Activated CD8-positive, alpha-beta memory T cell treated with anti-CD3 and anti-CD28 coated beads for 4 hours (primary cell): ENCODE results near the gene AVEN.

Source experiments
- DNase-seq, 2 donors: peaks; one replicate each; pipeline ENCODE4 v3.0.0-alpha.2; 2020; ENCODE audit warnings: low read depth in 2 of 2

AVEN gene

DNA sequence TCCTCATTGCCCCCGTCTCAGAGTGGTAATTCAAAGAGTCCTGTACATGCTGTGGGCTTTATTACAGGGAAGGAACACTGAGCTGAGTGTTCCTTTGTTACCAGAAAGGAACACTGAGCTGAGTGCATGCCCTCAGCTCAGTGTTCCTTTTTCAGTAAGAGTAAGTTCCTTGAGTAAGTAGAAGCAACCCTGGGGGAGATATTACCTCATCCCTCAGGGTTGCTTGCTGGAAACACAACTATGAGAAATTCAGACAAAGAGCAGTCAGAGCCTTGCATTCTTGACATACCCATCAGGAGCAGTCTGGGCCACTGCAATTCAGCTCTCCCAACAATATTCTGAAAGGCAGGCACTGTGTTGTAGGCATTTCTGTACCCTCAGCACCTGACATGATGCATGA lies 53.7 kb downstream of the AVEN start:
- DNase-seq, result no peak

DNA sequence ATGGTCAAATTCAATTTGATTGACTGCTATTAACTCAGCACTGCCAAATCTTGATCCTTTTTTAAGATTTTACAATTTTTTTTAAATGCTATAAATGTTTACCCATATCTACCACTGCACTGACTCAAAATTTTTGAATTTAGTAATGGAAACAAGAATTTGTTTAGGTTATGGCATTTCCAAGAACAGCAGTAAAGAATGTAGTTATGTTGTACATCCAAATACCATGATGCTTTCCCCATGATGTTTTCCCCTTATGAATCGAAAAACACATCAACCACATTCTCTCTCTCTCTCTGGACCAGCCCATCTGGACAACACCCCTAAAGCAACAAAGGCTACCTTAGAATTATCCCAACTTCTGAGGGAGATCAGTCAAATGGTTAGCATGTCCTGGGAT lies 56.5 kb downstream of the AVEN start:
- no peak for DNase-seq

DNA sequence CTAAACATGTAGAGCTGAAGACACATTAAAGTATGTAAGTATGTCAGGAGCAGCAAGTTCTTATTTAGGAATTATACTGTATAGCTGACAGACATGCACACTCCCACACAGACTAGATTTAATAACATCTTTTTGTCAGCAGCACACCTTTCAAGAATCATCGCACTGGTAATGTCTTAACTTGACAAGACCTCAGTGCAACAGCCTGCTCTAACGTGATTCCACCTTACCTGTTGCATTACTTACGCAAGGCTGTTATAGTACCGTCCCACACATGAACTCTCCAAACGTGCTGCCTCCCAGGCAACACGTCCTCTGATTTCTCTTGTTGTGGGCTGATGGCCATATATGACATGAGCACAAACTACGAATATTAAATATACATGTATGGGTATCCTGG lies 58.8 kb downstream of the AVEN start:
- DNase-seq, result no peak

DNA sequence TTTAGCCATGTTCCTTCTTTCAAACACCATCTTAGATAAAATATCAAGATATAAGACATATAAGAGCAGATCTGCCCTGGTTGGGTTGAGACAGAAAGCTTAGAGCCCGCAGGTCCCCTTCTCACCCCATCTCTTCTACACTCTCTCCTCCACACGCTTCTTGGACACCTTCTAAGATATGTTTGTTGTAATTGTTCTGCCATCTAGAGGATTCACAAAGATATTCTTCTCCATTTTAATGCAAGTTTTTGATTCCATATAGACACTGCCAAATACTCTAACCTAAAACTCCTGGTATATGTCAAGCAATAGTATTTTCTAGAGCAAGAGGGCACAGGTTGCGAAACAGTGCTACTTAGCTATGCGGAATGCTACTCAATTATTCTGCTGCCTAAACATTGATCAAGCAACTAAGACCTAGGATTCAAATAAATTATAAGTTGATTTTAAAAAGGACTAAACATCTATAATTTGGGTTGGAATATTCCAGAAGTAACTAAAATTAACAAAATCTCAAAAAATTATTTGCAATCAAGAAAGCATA lies 63.9 kb downstream of the AVEN start:
- DNase-seq, result no peak

DNA sequence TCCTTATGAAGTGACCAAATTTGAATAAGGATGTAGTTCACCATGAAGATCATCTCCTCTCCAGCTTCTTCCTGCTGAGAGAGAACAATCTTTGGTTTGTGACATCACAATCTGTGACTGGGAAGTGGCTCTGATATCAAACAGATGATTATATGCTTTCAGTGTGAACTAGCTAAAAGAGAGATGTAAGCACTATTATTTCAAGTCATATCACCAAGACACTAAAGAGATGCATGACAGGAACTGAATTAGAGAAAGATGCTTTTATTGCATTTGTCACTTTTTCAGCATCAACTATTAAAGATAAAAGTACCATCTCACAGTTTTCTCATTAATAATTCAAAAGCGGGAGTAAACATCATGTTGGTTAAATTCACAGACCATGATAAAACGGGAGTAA lies 67.2 kb downstream of the AVEN start:
- no peak for DNase-seq

DNA sequence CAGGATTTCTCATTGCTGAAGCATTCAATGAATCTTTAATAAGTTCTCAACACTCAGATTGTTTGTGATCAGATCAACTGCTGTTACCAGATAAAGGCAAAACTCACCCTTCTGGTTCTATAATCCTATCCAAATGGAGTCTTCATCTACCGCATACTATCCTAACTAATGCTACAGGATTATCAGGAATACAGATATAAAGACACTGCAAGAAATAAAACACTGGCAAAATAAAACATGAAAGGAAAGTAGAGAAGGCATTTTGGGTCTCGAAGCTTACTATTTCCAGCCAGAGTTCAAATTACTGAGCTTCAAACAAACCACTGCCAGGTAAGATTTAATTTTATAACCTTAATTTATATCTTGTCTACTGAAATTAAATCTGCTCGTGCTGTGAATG lies 70.2 kb downstream of the AVEN start:
- no peak for DNase-seq

DNA sequence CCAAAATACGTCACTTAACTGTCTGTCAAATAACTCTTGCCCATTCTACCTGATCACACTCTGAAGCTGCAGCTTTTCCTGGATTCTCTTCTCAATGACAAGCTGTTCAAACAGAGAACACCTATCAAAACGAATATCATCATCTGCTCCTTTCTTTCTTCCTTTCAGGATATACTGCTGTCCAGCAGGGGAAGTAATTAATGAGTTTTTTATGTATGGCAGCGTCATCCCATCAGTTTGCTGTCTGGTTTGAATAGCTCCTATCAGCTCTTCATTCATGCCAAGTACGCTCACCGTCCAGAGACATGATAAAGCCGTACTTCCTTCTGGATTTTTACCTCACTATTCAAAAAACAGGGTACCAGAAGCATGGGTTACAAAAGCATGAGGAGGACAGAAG lies 70.8 kb downstream of the AVEN start, which contains the start of gene CHRM5:
Gene CHRM5 (plus strand): TSS at position 274 of the 400 bp plus-strand sequence. CDS start 94,221 bp downstream, outside the sequence.
- DNase-seq, result no peak

DNA sequence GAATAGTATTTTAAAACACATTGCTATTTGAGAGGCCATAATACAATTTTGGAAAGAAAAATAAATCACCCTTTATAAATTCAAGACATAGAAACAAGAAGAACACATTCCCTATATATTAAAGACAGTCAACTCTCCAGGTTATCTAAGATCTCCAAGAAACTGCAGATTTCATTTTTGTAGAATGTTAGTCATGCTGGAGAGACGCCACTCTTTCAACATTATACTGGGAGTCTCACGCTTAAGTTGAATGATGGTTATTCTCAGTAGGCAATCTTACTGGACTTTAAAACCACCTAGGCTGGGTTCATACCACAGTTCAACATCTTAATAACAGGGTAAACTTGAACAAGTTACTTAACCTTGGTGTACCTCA lies 74.4 kb downstream of the AVEN start:
- DNase-seq, result no peak

DNA sequence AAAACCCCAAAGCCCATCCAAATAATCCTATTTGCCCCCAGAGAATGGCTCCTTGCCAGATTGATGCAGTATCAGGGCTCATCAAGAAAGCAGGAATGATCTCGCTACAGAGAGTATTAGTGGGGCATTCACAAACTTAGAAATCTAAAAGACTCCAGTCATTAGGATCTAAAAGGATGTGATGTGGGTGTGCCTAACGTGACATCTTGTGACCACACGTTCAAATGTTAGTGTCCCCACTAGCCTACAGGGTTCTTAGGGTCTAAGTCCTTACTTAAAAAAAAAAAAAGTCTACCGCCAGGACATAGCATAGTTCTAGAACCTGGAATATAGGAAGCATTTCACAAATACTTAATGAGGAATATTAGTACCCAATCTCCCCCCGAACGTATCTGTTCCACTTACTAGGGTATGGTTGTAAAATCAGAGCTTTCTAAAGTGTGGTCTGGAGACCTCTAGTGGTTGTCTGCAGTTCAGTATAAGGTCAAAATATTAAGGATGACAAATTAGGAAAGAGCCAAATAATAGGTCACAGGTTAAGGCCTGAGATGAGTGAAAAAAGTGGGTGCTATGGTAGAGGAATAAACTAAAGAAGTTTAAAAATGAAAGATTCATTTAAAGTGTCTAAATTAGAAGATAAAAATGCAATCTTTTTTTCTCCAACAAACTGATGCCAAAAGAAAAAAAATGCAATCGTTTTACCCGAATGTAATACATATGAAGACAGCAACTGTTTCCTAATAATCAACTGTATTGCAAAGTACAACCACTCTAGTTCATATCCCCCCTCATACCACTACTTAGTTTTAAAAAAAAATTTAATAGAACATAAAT lies 75.0 kb downstream of the AVEN start:
- DNase-seq, result no peak

DNA sequence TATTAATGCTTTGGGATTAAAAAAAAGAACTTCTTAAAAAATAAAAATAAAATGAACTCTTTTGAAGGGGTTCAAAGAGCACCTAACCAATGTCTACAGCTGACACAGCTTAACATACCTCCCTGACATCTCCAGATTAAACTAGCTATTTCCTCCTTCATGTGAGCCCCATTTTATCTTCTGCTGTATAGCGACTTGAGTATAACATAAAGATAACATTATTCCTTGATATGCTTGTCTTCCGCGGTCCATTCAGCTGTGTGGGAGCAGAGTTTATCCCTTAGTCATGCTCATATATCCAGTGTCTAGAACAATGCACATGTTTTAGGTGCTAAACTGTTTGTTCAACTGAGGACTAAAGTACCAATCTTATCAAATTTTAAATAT lies 78.5 kb downstream of the AVEN start:
- DNase-seq, result no peak

DNA sequence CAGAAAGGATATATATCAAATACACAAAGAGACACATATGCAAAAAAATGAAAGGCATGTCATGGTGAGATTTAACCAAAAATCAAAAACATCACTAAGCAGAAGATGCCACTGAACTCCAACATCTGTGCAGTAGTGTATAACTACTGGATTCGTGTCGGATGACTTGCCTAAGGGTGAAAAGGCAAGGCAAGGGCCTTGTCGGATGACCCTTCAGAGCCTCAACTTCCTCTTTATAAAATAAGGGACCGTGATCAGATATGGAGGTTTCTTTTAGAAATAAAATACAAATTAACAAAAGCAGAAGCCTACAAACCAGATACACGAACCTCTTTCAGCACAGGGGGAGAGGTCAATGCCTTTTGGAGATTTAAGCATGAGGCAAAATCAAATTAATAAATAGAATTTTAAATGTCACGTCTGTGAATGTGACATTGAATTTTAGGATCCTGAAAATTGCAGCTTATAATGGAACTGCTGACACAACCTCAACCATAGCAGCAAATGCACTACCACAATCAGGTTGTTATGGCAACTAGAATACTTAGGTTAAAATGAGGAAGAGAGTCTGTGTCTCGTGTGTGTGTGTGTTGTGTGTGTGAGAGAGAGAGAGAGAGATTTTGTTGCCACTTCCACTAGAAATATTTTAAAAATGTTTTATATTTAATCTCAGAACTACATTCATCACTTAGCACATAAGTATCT lies 79.0 kb downstream of the AVEN start:
- DNase-seq, result no peak

DNA sequence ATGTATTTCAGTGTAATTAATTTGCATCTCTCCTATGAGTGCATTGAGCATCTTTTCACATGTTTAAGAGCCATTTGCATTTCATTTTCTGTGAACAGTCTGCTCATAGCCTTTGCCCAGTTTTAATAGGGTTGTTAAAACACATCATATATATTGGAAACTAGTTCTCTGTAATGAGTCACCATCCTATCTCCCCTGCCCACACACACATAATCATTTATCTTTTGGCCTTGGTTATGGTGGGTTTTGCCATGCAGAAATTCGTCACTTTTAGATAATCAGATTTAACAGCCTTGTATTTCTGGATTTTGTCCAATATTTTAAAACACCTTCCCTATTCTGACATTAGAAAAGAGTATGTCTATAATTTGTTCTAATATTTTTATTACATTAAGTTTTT lies 82.6 kb downstream of the AVEN start:
- DNase-seq, result no peak

DNA sequence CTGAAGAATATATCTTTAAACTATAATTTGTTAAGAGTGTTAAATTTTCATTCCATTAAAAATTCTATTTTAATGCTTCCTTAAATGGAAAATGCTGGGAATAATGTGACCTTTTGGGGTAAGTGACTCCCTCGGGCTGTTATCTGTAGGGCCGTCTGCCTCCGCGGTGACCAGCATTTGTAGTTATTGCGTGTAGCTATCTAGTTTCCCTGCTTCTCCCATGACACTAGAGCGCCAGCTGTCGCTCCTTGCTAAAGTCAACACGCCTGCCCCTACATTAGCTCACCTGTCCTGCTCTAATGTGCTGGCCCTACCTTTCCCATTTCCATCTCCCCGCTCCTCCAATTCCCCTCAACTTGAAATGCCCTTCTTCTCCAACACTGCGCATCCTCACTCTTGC lies 83.1 kb downstream of the AVEN start:
- no peak for DNase-seq

DNA sequence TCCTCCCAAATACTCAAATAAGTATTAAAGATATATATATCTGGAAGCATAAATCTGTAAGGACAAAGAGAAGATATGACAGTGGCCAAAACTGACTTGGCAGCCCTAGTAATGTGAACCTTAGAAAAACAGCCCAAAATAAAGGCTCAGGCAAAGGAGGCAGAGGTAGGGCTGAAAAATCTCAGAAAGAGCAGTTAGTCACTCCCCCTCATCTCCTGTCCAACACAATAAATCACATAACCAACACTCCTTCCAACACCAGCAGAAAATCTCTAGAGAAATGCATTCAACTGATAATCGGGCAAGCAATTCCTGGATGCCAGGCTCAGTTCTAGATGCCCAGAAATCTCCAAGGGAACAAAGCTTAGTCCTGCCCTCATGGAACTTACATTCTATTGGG lies 92.9 kb downstream of the AVEN start:
- no peak for DNase-seq

DNA sequence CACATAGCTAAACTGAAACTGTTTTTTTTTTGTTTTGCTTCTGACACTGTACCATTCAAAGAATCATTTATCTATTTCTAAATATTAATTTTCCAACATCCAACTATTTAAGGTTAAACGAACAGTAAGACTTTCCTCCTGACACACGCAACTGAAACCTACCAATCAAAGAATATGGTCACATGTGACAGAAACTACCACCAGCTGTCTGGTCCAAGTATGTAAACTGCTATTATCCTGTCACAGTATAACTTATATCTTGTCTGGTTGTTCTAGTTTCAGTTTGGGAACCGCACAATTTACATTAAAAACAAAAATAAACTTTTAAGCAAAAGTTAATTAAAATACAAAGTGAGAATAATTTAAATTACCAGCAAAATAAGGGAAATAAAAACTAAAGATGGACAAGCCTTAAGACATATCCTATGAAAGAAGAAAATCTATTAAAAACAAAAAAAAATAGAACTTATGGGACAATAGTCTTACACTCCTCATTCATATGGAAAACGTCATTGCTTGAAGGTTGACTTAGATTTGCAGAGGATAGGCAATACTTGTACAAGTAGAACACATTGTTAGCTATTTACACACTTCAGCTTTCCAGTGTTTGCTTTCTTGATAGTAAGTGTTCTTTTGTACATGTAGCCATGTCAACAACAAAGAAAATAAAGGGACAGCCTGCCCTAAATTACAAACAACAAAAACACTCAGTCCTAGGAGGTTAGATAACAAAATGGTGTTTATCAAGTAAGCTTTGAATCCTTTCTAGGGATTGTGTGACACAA lies 97.5 kb downstream of the AVEN start:
- DNase-seq, result no peak

DNA sequence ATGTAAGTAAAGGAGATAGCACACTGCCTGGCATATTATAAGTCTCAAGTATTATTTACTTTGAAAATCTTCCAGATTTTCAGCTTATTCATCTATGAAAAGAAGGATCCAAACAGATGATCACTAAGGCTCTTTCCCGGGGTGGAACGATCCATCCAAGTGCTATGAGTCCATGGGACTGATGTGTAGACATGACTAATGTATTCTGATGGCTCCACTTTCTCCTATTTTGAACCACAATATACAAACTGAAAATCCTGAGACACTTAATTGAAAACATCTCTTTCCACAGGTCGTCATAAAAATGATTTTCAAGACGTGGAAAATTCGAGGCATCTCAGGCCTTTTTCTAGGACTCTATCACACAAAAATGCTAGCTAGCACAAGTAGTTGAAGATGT lies 104.1 kb downstream of the AVEN start:
- no peak for DNase-seq

DNA sequence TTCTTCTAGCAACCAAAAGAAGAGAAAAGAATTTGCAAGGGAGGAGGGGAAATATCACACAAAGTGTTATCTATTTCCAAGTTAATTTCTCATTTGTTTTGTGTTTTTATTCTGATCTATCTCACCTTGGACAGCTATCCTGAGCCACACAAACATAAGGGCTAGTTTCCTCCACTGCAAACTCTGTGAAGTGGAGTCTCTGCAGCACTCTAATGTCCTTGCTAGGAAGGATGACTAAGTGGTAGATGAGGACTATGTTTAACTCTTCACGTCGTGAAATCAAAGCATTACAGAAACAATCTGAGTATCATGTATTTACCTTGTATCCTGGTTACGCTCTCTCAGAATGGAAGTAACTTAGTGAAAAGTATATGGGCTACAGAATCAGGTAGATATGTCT lies 104.6 kb downstream of the AVEN start:
- no peak for DNase-seq

DNA sequence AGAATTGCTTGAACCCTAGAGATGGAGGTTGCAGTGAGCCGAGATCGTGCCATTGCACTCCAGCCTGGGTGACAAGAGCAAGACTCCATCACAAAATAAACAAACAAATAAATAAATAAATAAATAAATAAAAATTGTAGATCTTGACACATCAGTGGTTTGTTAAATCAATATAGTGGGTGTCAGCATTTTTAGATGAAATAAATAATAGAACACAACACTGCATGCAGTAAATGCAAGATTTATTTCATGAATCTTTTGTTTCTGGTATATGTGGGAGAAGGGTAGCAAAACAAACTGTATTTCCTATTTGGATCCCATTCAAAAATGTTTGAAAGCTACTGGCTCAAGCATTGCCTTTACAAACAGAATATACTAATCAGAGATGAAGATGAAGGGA lies 106.3 kb downstream of the AVEN start:
- no peak for DNase-seq

DNA sequence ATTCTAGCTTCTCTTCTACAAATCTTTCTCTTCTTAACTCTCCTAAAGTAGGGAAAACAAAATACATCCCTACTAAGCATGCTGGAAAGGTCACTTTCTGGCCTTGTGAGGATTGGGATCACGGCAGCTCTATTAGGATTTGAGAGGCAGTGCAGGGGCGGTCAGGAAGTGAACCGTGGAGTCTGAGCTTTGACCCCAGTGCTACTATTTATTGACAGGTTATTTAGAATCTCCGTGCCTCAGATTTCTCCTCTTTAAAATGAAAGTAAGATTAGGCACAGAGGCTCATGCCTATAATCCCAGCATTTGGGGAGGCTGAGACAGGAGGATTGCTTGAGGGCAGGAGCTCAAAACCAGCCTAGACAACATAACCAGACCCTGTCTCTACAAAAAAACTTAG lies 112.7 kb downstream of the AVEN start:
- DNase-seq, result no peak

DNA sequence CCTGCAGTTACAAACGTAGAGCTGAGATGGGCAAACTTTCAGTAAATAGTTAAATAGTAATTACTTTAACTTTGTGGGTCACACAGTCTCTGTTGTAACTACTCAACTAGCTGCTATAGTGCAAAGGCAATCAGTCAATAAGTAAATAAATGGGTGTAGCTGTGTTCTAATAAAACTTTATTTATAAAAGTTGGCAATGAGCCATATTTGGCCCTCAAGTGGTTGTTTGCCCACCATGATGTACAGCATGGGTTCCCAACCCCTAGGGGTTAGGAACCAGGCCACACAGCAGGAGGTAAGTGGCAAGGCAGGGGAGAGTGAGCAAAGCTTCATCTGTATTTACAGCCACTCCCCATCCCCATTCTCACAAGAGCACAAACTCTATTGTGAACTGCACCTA lies 115.6 kb downstream of the AVEN start:
- no peak for DNase-seq

DNA sequence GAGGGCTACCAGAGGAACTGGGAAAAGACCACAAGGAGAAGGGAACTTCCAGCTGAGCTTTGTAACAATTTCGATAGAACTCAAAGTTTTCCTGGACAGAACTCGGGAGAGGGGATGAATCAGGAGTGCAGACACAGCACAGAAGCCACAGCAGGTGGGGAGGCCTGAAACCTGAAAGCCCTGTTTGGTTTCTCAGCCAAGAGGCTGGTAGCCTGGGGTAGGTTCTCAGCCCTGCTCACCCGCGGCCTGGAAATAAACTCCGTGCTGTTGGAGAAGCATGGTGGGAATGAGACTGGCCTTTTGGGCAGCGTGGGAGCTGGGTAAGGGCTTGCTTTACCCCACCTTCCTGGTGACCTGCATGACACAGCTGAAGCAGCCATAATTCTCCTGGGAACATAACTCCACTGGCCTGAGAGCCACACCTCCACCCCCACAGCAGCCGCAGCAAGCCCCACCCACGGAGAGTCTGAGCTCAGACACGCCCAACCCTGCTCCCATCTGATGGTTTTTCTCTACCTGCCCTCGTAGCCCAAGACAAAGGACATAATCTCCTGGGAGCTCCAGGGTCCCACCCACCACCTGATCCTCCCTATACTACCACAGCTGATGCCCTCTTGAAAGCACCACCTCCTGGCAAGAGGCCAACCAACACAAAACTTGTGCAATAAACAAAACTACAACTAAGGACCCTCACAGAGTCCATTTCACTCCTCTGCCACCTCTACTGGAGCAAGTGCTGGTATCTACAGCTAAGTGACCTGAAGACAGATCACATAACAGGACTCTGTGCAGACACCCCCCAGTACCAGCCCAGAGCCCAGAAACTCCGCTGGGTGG lies 123.2 kb downstream of the AVEN start:
- DNase-seq, result no peak
